SK-N-SH (cell line): ENCODE data around the gene PRRC2B. TPM values are rescaled to one million over a fixed set of nuclear protein-coding genes. Genes with fewer than 3 reads are reported as not detected.
A peak's percentile ranks its signal among the peaks of the same experiment; 100 is the strongest.

ENCODE experiments used
- CTCF ChIA-PET: fragments of 300-600, 350-600 bp; formaldehyde crosslinking; extraction: SDS; loops from one replicate; lab custom pipeline; 2021; lab: Yijun Ruan, JAX
- POLR2A ChIA-PET: fragments of 350-600 bp; sonication (Branson Sonifier 250); formaldehyde crosslinking; extraction: SDS; loops from one replicate; lab custom pipeline; 2020; ENCODE audit warnings: antibody characterized with exemption, inconsistent platforms; lab: Yijun Ruan, JAX
- DNase-seq: peaks from one replicate; pipeline ENCODE4 v3.0.0; 2012
- H2AFZ ChIP-seq: fragments of 200-600 bp; sonication (generic); 2 replicates; pipeline ENCODE4 v1.8.1; 2016; ENCODE audit warnings: antibody characterized with exemption, mild to moderate bottlenecking, low read depth
- H3F3A ChIP-seq: fragments of 200-600 bp; sonication (generic); replicated peaks from 2 replicates; pipeline ENCODE3; 2016; ENCODE audit warnings: antibody characterized with exemption, mild to moderate bottlenecking; ENCODE audit not compliant: insufficient read depth
- H3K27ac ChIP-seq, 2 experiments: fragments of 200-500 bp in 1 of 2; fragments of 200-600 bp in 1 of 2; sonication (Bioruptor generic) in 1 of 2; sonication (generic), shearing (Covaris generic) in 1 of 2; 2 replicates each; pipeline versions ENCODE4 v1.5.1 to v1.6.1; 2014 to 2016; ENCODE audit warnings: low read depth in 2 of 2, inconsistent platforms in 1 of 2, low read length in 1 of 2, mild to moderate bottlenecking in 1 of 2, mixed read lengths in 1 of 2
- H3K27me3 ChIP-seq: fragments of 200-600 bp; sonication (generic), shearing (Covaris generic); 2 replicates; pipeline ENCODE4 v1.6.1; 2016; ENCODE audit warnings: mixed run types; ENCODE audit not compliant: insufficient read depth
- H3K36me3 ChIP-seq, 2 experiments: fragments of 200-500 bp in 1 of 2; fragments of 200-600 bp in 1 of 2; sonication (Bioruptor generic) in 1 of 2; sonication (generic) in 1 of 2; replicated peaks in 1 of 2; 2 replicates each; pipeline versions ENCODE3 to v1.5.1; 2014 to 2016; ENCODE audit warnings: low read length in 1 of 2, mild to moderate bottlenecking in 1 of 2; ENCODE audit not compliant: insufficient read depth in 2 of 2, control insufficient read depth in 1 of 2
- H3K4me1 ChIP-seq, 2 experiments: fragments of 200-500 bp in 1 of 2; fragments of 200-600 bp in 1 of 2; sonication (Bioruptor generic) in 1 of 2; sonication (generic), shearing (Covaris generic) in 1 of 2; 2 replicates each; pipeline versions ENCODE4 v1.5.1 to v1.6.1; 2014 to 2016; ENCODE audit warnings: low read depth in 1 of 2, low read length in 1 of 2, mixed run types in 1 of 2; ENCODE audit not compliant: insufficient read depth in 2 of 2, control insufficient read depth in 1 of 2
- H3K4me2 ChIP-seq: fragments of 200-600 bp; sonication (generic), shearing (Covaris generic); 2 replicates; pipeline ENCODE4 v1.6.1; 2017; ENCODE audit warnings: mixed run types
- H3K4me3 ChIP-seq, 2 experiments: fragments of 200-500 bp in 1 of 2; fragments of 200-600 bp in 1 of 2; sonication (Bioruptor generic) in 1 of 2; sonication (generic), shearing (Covaris generic) in 1 of 2; 2 replicates each; pipeline versions ENCODE4 v1.5.1 to v1.8.1; 2014 to 2016; ENCODE audit warnings: low read depth in 2 of 2, inconsistent platforms in 1 of 2, low read length in 1 of 2, mild to moderate bottlenecking in 1 of 2, mixed read lengths in 1 of 2, moderate library complexity in 1 of 2
- H3K79me2 ChIP-seq: fragments of 200-600 bp; sonication (generic); 2 replicates; pipeline ENCODE4 v1.8.1; 2017; ENCODE audit warnings: mild to moderate bottlenecking; ENCODE audit not compliant: insufficient read depth
- H3K9ac ChIP-seq: fragments of 200-600 bp; sonication (generic); 2 replicates; pipeline ENCODE4 v1.6.1; 2017; ENCODE audit warnings: mixed run types
- H3K9me2 ChIP-seq: fragments of 200-600 bp; sonication (generic); 2 replicates; pipeline ENCODE4 v1.6.1; 2017; ENCODE audit warnings: mixed run types
- H3K9me3 ChIP-seq: fragments of 200-600 bp; sonication (generic); 2 replicates; pipeline ENCODE4 v1.6.1; 2017; ENCODE audit warnings: mixed run types, mild to moderate bottlenecking, moderate library complexity
- H4K20me1 ChIP-seq: fragments of 200-600 bp; sonication (generic); 2 replicates; pipeline ENCODE4 v1.6.1; 2017; ENCODE audit warnings: mild to moderate bottlenecking, mixed run types; ENCODE audit not compliant: insufficient read depth
- CHD2 ChIP-seq: fragments of 150-350 bp; IDR thresholded peaks from 2 replicates; pipeline ENCODE4 v1.6.1; 2018; ENCODE audit warnings: low read length; ENCODE audit not compliant: partially characterized antibody
- EP300 ChIP-seq, 2 experiments: IDR thresholded peaks; 2 replicates each; pipeline versions ENCODE4 v1.4.0 to v1.6.1; 2012; ENCODE audit warnings: borderline replicate concordance in 1 of 2, low read depth in 1 of 2, low read length in 1 of 2
- GATA2 ChIP-seq: sonication (generic); formaldehyde crosslinking; IDR thresholded peaks from 2 replicates; pipeline ENCODE4 v1.5.0; 2020; ENCODE audit warnings: mild to moderate bottlenecking, missing genetic modification reagents
- IRF3 ChIP-seq: fragments of 150-350 bp; IDR thresholded peaks from 2 replicates; pipeline ENCODE4 v1.6.1; 2016; ENCODE audit warnings: mild to moderate bottlenecking, low read depth, low read length
- MAX ChIP-seq: IDR thresholded peaks from 2 replicates; pipeline ENCODE4 v1.4.0; 2012; ENCODE audit warnings: low read depth
- MEF2A ChIP-seq: IDR thresholded peaks from 2 replicates; pipeline ENCODE4 v1.4.0; 2012; ENCODE audit warnings: low read depth, borderline replicate concordance
- MXI1 ChIP-seq: IDR thresholded peaks from 2 replicates; pipeline ENCODE4 v1.6.1; 2012; ENCODE audit warnings: mild to moderate bottlenecking, low read depth, low read length, improper control_type of control experiment
- NRF1 ChIP-seq: IDR thresholded peaks from 2 replicates; pipeline ENCODE4 v1.6.1; 2012; ENCODE audit warnings: low read depth, mild to moderate bottlenecking, low read length
- RCOR1 ChIP-seq: fragments of 150-350 bp; IDR thresholded peaks from 2 replicates; pipeline ENCODE4 v1.6.1; 2017; ENCODE audit warnings: antibody characterized with exemption, low read length
- TCF12 ChIP-seq: IDR thresholded peaks from 2 replicates; pipeline ENCODE4 v1.4.0; 2012
- TEAD4 ChIP-seq: IDR thresholded peaks from 2 replicates; pipeline ENCODE4 v1.4.0; 2012; ENCODE audit warnings: mild to moderate bottlenecking, borderline replicate concordance; ENCODE audit not compliant: insufficient read depth
- WGBS: methylation state at CpG from one replicate; pipeline ENCODE4 v1.1.6; 2017; ENCODE audit warnings: low lambda C conversion rate; 5-methylcytosine and 5-hydroxymethylcytosine counted together
- polyA plus RNA-seq, 3 experiments: library from polyadenylated mRNA; depleted of rRNA; stranded (reverse); fragments of >200 nt; gene quantifications; 2 replicates each; pipeline ENCODE4 v1.2.3, GENCODE V29; 2012
- TF ChIP-seq, protein P1 (sequence below): IDR thresholded peaks from 2 replicates; pipeline ENCODE4; 2012

PRRC2B gene
- polyA plus RNA-seq, 1 of the 3 experiments (the other 2 are of a cell fraction), result 26.3 TPM

GRCh38 chr9:131503626-131504465 is 110.0 kb downstream of the PRRC2B start:
- DNase-seq, result peak; percentile 65
- no peaks in the 10 kb centered on the region for H4K20me1 ChIP-seq
- peak overlapping the region; percentile 94 for H3K4me2 ChIP-seq
- H3K27me3 ChIP-seq, result no peaks in the 10 kb centered on the region
- ChIA-PET CTCF (interaction anchor here (0.5 to 1.7 kb wide), 7 partner anchors 8 to 261 kb away, joined by 3 to 10 read pairs (median 4); no protein-coding TSS in a partner anchor), POLR2A (no interaction called here)
- peaks cover 27% of the 10 kb centered on the region for H3F3A ChIP-seq
- no peak for TF ChIP-seq TCF12
- 0 out of 2 replicates have a peak, but pooled peaks have one; percentile 20 for TF ChIP-seq MAX
- TF ChIP-seq, protein P1, sequence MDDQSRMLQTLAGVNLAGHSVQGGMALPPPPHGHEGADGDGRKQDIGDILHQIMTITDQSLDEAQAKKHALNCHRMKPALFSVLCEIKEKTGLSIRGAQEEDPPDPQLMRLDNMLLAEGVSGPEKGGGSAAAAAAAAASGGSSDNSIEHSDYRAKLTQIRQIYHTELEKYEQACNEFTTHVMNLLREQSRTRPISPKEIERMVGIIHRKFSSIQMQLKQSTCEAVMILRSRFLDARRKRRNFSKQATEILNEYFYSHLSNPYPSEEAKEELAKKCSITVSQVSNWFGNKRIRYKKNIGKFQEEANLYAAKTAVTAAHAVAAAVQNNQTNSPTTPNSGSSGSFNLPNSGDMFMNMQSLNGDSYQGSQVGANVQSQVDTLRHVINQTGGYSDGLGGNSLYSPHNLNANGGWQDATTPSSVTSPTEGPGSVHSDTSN, result no peak
- peak overlapping the region; percentile 87 to 99 for H3K4me3 ChIP-seq
- H3K36me3 ChIP-seq, result peaks cover 7 to 30% of the 10 kb centered on the region in 2 experiments
- peak overlapping the region; percentile 96 for H2AFZ ChIP-seq
- H3K9me2 ChIP-seq, result no peaks in the 10 kb centered on the region
- H3K9me3 ChIP-seq, result no peaks in the 10 kb centered on the region
- 24% methylated on average over 28 of the region's 32 CpGs for WGBS
- H3K4me1 ChIP-seq, result peaks cover 3 to 16% of the 10 kb centered on the region in 2 experiments; a peak in 1 of 4 replicates
- peak overlapping the region in 1 of 2 experiments; percentile 82; a peak in 2 of 4 replicates for H3K27ac ChIP-seq
- peak overlapping the region; percentile 74 for H3K9ac ChIP-seq
- peaks cover 33% of the 10 kb centered on the region for H3K79me2 ChIP-seq

DNA sequence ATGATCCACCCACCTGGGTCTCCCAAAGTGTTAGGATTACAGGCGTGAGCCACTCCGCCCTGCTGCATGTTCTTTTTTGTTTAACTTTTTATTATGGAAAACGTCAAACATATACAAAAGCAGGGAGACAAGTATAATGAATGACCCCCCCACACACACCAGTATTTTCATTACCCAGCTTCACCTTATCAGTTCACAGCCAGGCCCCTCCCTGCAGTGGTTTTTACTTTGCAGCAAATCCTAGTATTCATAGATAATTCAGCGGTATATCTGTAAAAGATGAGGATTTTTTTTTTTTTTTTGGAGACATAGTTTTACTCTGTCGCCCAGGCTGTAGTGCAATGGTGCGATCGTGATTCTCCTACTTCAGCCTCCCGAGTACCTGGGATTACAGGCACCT is 111.1 kb downstream of the PRRC2B start:
- Histone ChIP-seq H3F3A (peaks cover 17% of the 10 kb centered on the region), H3K4me2 (no peak overlapping the region), H3K27ac (no peak overlapping the region), H3K9me3 (no peaks in the 10 kb centered on the region), H3K9ac (no peak overlapping the region), H3K9me2 (no peaks in the 10 kb centered on the region), H3K4me1 (peaks cover 3 to 13% of the 10 kb centered on the region in 2 experiments; a peak in 1 of 4 replicates), H2AFZ (no peak overlapping the region), H4K20me1 (no peaks in the 10 kb centered on the region), H3K79me2 (peaks cover 33% of the 10 kb centered on the region), H3K27me3 (no peaks in the 10 kb centered on the region), H3K4me3 (no peak overlapping the region), H3K36me3 (peaks cover 0 to 22% of the 10 kb centered on the region in 2 experiments)
- 97% methylated on average over 8 of the region's 8 CpGs for WGBS
- ChIA-PET CTCF (interaction anchor here (0.7 kb wide), 2 partner anchors 172 to 199 kb away, joined by 3 to 4 read pairs; no protein-coding TSS in a partner anchor), POLR2A (no interaction called here)
- no peak for DNase-seq
- TF ChIP-seq CHD2 (no peak), MEF2A (no peak), RCOR1 (no peak), NRF1 (no peak), GATA2 (CRISPR knock-in tag) (no peak), IRF3 (no peak), EP300 (IDR thresholded peaks at IDR 0.05; ENCODE audit: borderline replicate concordance in 1 of 2, low read depth in 1 of 2, low read length in 1 of 2) (no peak), MXI1 (no peak), TEAD4 (no peak)
- TF ChIP-seq, protein P1, result no peak
